BLaER1 (cell line): ENCODE data around the gene ARMC6.

ENCODE experiments used
- H3K27ac ChIP-seq: shearing (Covaris generic); formaldehyde crosslinking; 2 replicates; pipeline ENCODE4 v1.8.1; 2022
- H3K27me3 ChIP-seq: shearing (Covaris generic); formaldehyde crosslinking; 2 replicates; pipeline ENCODE4 v1.8.1; 2022
- H3K36me3 ChIP-seq: shearing (Covaris generic); formaldehyde crosslinking; 2 replicates; pipeline ENCODE4 v1.8.1; 2022
- H3K4me1 ChIP-seq: shearing (Covaris generic); formaldehyde crosslinking; 2 replicates; pipeline ENCODE4 v1.8.1; 2022
- H3K4me2 ChIP-seq: shearing (Covaris generic); formaldehyde crosslinking; 2 replicates; pipeline ENCODE4 v1.8.1; 2022
- H3K4me3 ChIP-seq: shearing (Covaris generic); formaldehyde crosslinking; 2 replicates; pipeline ENCODE4 v1.8.1; 2022
- H3K9ac ChIP-seq: shearing (Covaris generic); formaldehyde crosslinking; 2 replicates; pipeline ENCODE4 v1.8.1; 2022
- H3K9me3 ChIP-seq: shearing (Covaris generic); formaldehyde crosslinking; 2 replicates; pipeline ENCODE4 v1.8.1; 2022
- H4K20me1 ChIP-seq: shearing (Covaris generic); formaldehyde crosslinking; 2 replicates; pipeline ENCODE4 v1.8.1; 2022
- Cebpa-rat ChIP-seq: shearing (Covaris generic); IDR thresholded peaks from 2 replicates; pipeline ENCODE4 v1.8.1; 2022

The ARMC6 gene

GRCh38 chr19:19033426-19034203 is at the start of gene ARMC6, which contains the start of gene SUGP2:
TSS of gene ARMC6 (plus strand) at chr19:19033603. CDS start at chr19:19034210, 607 bp downstream.
TSS of gene SUGP2 (minus strand) at chr19:19033517. CDS start at chr19:19031071, 2,446 bp downstream.
- Histone ChIP-seq H3K4me3 (peak within 1 kb of the TSS; percentile 88), H3K4me1 (peaks cover 34% of the 10 kb centered on the region), H4K20me1 (peaks cover 80% of the 10 kb centered on the region), H3K9ac (peak within 1 kb of the TSS; percentile 94), H3K27me3 (no peaks in the 10 kb centered on the region), H3K4me2 (peak within 1 kb of the TSS; percentile 90), H3K36me3 (peaks cover 70% of the 10 kb centered on the region), H3K9me3 (peaks cover 18% of the 10 kb centered on the region), H3K27ac (peak within 1 kb of the TSS; percentile 97)
- TF ChIP-seq Cebpa-rat: peak; percentile 96

- H3K9me3 ChIP-seq: no peaks in the 10 kb centered on the region
- H3K27ac ChIP-seq: no peak overlapping the region
- no peak overlapping the region for H3K4me3 ChIP-seq
- peak overlapping the region; percentile 66; the same call in 1 of the 2 replicates for H3K4me2 ChIP-seq
- H3K27me3 ChIP-seq: no peaks in the 10 kb centered on the region
- no peak for TF ChIP-seq Cebpa-rat
- no peaks in the 10 kb centered on the region for H4K20me1 ChIP-seq
- H3K4me1 ChIP-seq: peaks cover 29% of the 10 kb centered on the region
- H3K9ac ChIP-seq: no peak overlapping the region
- no peaks in the 10 kb centered on the region for H3K36me3 ChIP-seq
Measured at GRCh38 chr19:18984251-18984650, 49.2 kb upstream of the ARMC6 start.

DNA sequence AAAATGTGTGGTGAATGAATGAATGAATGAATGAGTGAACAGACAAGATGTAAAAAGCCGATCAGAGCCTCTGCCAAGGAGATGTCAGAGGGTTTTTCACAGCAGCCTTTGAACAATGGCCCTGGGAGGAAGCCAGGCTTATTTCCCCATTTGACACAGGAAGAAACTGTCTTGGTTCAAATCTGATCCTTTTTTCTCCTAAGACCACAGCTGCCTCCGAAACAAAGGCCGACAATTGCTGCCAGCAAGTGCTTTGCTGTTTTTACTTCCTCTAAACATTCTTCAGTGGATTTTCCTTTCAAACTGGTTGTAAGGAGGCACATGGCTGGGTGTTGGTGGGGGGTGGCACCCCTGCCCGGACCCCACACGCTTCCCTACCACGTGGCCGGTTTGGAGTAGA is 48.1 kb upstream of the ARMC6 start:
- Histone ChIP-seq H3K27ac (peak overlapping the region; percentile 74), H4K20me1 (no peaks in the 10 kb centered on the region), H3K4me1 (peaks cover 28% of the 10 kb centered on the region), H3K9ac (peak overlapping the region; percentile 42; the same call in 1 of the 2 replicates), H3K9me3 (no peaks in the 10 kb centered on the region), H3K27me3 (no peaks in the 10 kb centered on the region), H3K36me3 (peaks cover 4% of the 10 kb centered on the region), H3K4me2 (peak overlapping the region; percentile 66), H3K4me3 (no peak overlapping the region)
- TF ChIP-seq Cebpa-rat: no peak

DNA sequence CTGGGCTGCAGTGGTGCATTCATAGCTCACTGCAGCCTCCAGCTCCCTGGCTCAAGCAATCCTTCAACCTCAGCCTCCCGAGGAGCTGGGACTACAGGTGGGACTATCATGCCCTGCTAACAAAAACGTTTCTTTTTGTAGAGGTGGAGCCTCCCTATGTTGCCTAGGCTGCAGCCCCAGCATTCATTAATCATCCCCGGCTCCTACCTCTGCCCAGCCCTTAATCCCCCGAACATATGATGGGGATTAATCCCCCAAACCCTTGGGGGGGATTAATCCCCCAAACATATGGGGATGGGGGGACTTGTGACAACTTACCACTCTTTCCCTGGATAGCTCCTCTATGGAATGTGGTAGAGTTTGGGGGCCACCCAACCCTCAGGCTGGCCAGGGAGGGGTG is 45.9 kb upstream of the ARMC6 start:
- Histone ChIP-seq H3K4me1 (peaks cover 28% of the 10 kb centered on the region), H3K9me3 (no peaks in the 10 kb centered on the region), H3K9ac (no peak overlapping the region), H3K27me3 (no peaks in the 10 kb centered on the region), H3K4me3 (no peak overlapping the region), H4K20me1 (no peaks in the 10 kb centered on the region), H3K36me3 (peaks cover 24% of the 10 kb centered on the region), H3K4me2 (no peak overlapping the region), H3K27ac (no peak overlapping the region)
- no peak for TF ChIP-seq Cebpa-rat

DNA sequence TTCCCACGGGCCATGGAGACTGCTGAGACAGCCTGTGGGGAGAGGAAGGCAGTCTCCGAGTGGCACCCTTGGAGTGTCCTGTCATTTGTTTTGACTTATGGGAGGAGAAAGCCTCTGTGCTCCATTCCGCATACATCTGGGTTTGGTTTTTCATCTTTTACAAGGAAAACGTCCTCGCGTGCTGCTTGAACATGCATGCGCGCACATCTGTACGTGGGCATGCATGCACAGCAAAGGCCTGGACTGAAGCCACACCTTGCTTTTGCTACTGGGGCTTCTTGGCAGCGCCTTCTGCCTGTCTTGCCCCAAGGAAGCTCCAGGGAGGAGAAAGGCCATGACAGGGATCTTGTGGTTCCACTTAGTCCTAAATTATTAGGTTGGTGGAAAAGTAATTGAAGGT is 44.1 kb upstream of the ARMC6 start:
- Histone ChIP-seq H3K4me1 (peaks cover 25% of the 10 kb centered on the region), H3K27ac (no peak overlapping the region), H4K20me1 (no peaks in the 10 kb centered on the region), H3K4me3 (no peak overlapping the region), H3K9me3 (no peaks in the 10 kb centered on the region), H3K27me3 (no peaks in the 10 kb centered on the region), H3K4me2 (no peak overlapping the region), H3K9ac (no peak overlapping the region), H3K36me3 (peaks cover 42% of the 10 kb centered on the region)
- TF ChIP-seq Cebpa-rat: no peak

GRCh38 chr19:18990128-18990708 is 43.2 kb upstream of the ARMC6 start:
- H3K4me3 ChIP-seq: no peak overlapping the region
- peaks cover 16% of the 10 kb centered on the region for H3K4me1 ChIP-seq
- no peak overlapping the region for H3K27ac ChIP-seq
- H3K36me3 ChIP-seq: peaks cover 51% of the 10 kb centered on the region
- peaks cover 2% of the 10 kb centered on the region for H4K20me1 ChIP-seq
- H3K9me3 ChIP-seq: no peaks in the 10 kb centered on the region
- no peak for TF ChIP-seq Cebpa-rat
- no peak overlapping the region for H3K4me2 ChIP-seq
- no peaks in the 10 kb centered on the region for H3K27me3 ChIP-seq
- 0 out of 2 replicates have a peak overlapping the region, but pooled peaks have one; percentile 27 for H3K9ac ChIP-seq

- H3K9ac ChIP-seq: no peak overlapping the region
- peaks cover 59% of the 10 kb centered on the region for H3K36me3 ChIP-seq
- peaks cover 8% of the 10 kb centered on the region for H3K4me1 ChIP-seq
- no peak overlapping the region for H3K4me3 ChIP-seq
- no peak overlapping the region for H3K4me2 ChIP-seq
- no peak overlapping the region for H3K27ac ChIP-seq
- TF ChIP-seq Cebpa-rat: no peak
- peaks cover 10% of the 10 kb centered on the region for H4K20me1 ChIP-seq
- no peaks in the 10 kb centered on the region for H3K27me3 ChIP-seq
- H3K9me3 ChIP-seq: no peaks in the 10 kb centered on the region
Measured at GRCh38 chr19:18991006-18991405, 42.4 kb upstream of the ARMC6 start.

- no peaks in the 10 kb centered on the region for H3K27me3 ChIP-seq
- no peak overlapping the region for H3K4me3 ChIP-seq
- no peaks in the 10 kb centered on the region for H3K9me3 ChIP-seq
- H3K9ac ChIP-seq: no peak overlapping the region
- H3K27ac ChIP-seq: no peak overlapping the region
- no peak for TF ChIP-seq Cebpa-rat
- H4K20me1 ChIP-seq: peaks cover 14% of the 10 kb centered on the region
- peaks cover 64% of the 10 kb centered on the region for H3K36me3 ChIP-seq
- peaks cover 3% of the 10 kb centered on the region for H3K4me1 ChIP-seq
- H3K4me2 ChIP-seq: no peak overlapping the region
Measured at GRCh38 chr19:18991468-18991867, 41.9 kb upstream of the ARMC6 start.

DNA sequence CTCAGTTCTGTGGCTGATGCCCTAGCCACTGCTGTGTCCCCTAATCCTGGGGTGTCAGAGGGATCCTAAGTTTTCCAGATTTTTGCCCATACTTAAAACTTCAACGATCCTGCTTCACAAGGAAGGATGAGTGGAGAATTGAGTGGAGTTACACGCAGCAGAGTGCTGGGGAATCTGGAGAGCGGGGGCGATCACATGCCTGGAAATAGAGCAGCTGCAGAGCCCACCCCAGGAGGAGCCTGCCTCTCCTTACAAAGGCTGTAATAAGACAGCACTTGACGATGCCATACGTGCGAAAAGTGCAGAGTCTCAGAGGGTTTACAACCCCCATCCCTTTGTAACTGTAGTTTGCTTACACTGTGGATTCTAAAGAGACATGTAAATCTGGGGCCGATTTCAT is 40.7 kb upstream of the ARMC6 start:
- H3K4me3 ChIP-seq: no peak overlapping the region
- no peak overlapping the region for H3K9ac ChIP-seq
- peaks cover 76% of the 10 kb centered on the region for H3K36me3 ChIP-seq
- H3K27ac ChIP-seq: no peak overlapping the region
- TF ChIP-seq Cebpa-rat: no peak
- H3K4me2 ChIP-seq: no peak overlapping the region
- no peaks in the 10 kb centered on the region for H3K27me3 ChIP-seq
- H3K4me1 ChIP-seq: peaks cover under 1% of the 10 kb centered on the region; the same call in 1 of the 2 replicates
- no peaks in the 10 kb centered on the region for H3K9me3 ChIP-seq
- peaks cover 27% of the 10 kb centered on the region for H4K20me1 ChIP-seq

DNA sequence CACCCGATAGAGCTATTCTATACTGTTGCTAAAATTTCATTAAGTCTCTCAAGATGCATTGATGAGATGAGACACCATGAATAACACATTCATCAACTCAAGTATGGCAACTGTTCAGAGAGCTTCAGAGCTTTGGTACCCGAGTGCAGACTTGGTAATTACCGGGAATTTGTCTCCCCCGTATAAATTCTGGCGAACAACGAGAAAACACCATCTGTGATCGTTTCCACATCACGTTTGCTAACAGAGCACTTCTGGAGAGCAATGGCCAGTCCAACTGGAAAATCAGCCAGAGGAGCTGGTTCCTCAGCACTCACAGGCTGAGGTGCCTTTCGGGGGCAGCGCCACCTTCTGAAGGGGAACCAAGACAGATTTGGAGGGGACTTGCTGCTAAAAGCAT is 40.3 kb upstream of the ARMC6 start:
- Histone ChIP-seq H4K20me1 (peaks cover 31% of the 10 kb centered on the region), H3K4me1 (peaks cover 5% of the 10 kb centered on the region), H3K27me3 (no peaks in the 10 kb centered on the region), H3K27ac (no peak overlapping the region), H3K4me3 (no peak overlapping the region), H3K9me3 (no peaks in the 10 kb centered on the region), H3K4me2 (no peak overlapping the region), H3K36me3 (peaks cover 80% of the 10 kb centered on the region), H3K9ac (no peak overlapping the region)
- TF ChIP-seq Cebpa-rat: no peak
